Activated T-cell treated with anti-CD3 and anti-CD28 coated beads for 48 hours (primary cell): ENCODE measurements around the gene KCNQ1.

ENCODE experiments used
- DNase-seq: peaks from one replicate; pipeline ENCODE4 v3.0.0-alpha.2; 2020; ENCODE audit warnings: low read depth

Gene KCNQ1

GRCh38 chr11:2838676-2839294 is 394.0 kb downstream of the KCNQ1 start:
- DNase-seq: no peak

GRCh38 chr11:2839395-2839943 is 394.7 kb downstream of the KCNQ1 start:
- DNase-seq: no peak

GRCh38 chr11:2841411-2842190 is 396.8 kb downstream of the KCNQ1 start:
- DNase-seq: no peak

- DNase-seq: no peak
These were observed 398.1 kb downstream of the KCNQ1 start for GRCh38 chr11:2842876-2843275.

- no peak for DNase-seq
These were observed 398.7 kb downstream of the KCNQ1 start for GRCh38 chr11:2843551-2843950.

- DNase-seq: no peak
These were observed 399.5 kb downstream of the KCNQ1 start for GRCh38 chr11:2844116-2844842.

- no peak for DNase-seq
These were observed 400.2 kb downstream of the KCNQ1 start for GRCh38 chr11:2844996-2845395.

GRCh38 chr11:2846056-2846455 is 401.2 kb downstream of the KCNQ1 start:
- DNase-seq: no peak

GRCh38 chr11:2846470-2846869 is 401.7 kb downstream of the KCNQ1 start:
- DNase-seq: no peak

- DNase-seq: no peak
These were observed 402.8 kb downstream of the KCNQ1 start for GRCh38 chr11:2847561-2847960.

- DNase-seq: no peak
These were observed 403.7 kb downstream of the KCNQ1 start for GRCh38 chr11:2848497-2848896.

GRCh38 chr11:2849994-2850770 is 405.4 kb downstream of the KCNQ1 start:
- no peak for DNase-seq

- no peak for DNase-seq
These were observed 408.6 kb downstream of the KCNQ1 start for GRCh38 chr11:2853401-2853800.

- no peak for DNase-seq
These were observed 409.3 kb downstream of the KCNQ1 start for GRCh38 chr11:2853997-2854560.

GRCh38 chr11:2855162-2855561 is 410.4 kb downstream of the KCNQ1 start:
- no peak for DNase-seq

- no peak for DNase-seq
These were observed 412.5 kb downstream of the KCNQ1 start for GRCh38 chr11:2857276-2857675.

- no peak for DNase-seq
These were observed 413.1 kb downstream of the KCNQ1 start for GRCh38 chr11:2857918-2858317.

- DNase-seq: no peak
These were observed 414.3 kb downstream of the KCNQ1 start for GRCh38 chr11:2858995-2859698.

GRCh38 chr11:2859699-2860037 is 414.9 kb downstream of the KCNQ1 start:
- DNase-seq: no peak

GRCh38 chr11:2860636-2861035 is 415.8 kb downstream of the KCNQ1 start:
- DNase-seq: no peak
